HepG2 (cell line): ENCODE measurements around the gene RAMAC. TPM values are rescaled to one million over a fixed set of nuclear protein-coding genes. Genes with fewer than 3 reads are reported as not detected.
A peak's percentile ranks its signal among the peaks of the same experiment; 100 is the strongest.

Source experiments
- ETV5 ChIP-seq: IDR thresholded peaks from 2 replicates; pipeline ENCODE4 v1.6.1; 2018; ENCODE audit warnings: missing biosample characterization, missing genetic modification reagents, inconsistent platforms, borderline replicate concordance
- GABPA ChIP-seq, 2 experiments: IDR thresholded peaks; 2 replicates each; pipeline ENCODE4 v1.6.1; 2011 to 2016; ENCODE audit warnings: low read depth in 2 of 2, low read length in 1 of 2, missing biosample characterization in 1 of 2, missing genetic modification characterization in 1 of 2
- MED8 ChIP-seq: sonication (generic); formaldehyde crosslinking; IDR thresholded peaks from 2 replicates; pipeline ENCODE4 v1.8.1; 2023; ENCODE audit warnings: mild to moderate bottlenecking, missing genetic modification reagents; ENCODE audit not compliant: insufficient replicate concordance
- MEF2D ChIP-seq: sonication (generic); formaldehyde crosslinking; IDR thresholded peaks from 2 replicates; pipeline ENCODE4 v1.5.1; 2020; ENCODE audit warnings: mild to moderate bottlenecking, missing genetic modification reagents
- PATZ1 ChIP-seq: sonication (generic); formaldehyde crosslinking; IDR thresholded peaks from 2 replicates; pipeline ENCODE4 v1.4.0; 2020; ENCODE audit warnings: missing genetic modification reagents
- PLSCR1 ChIP-seq: sonication (generic); formaldehyde crosslinking; IDR thresholded peaks from 2 replicates; pipeline ENCODE4 v1.5.0; 2020; ENCODE audit warnings: missing genetic modification reagents, mild to moderate bottlenecking, borderline replicate concordance
- SALL2 ChIP-seq: sonication (generic); formaldehyde crosslinking; IDR thresholded peaks from 2 replicates; pipeline ENCODE4 v1.8.1; 2023; ENCODE audit warnings: mild to moderate bottlenecking, missing genetic modification reagents, inconsistent platforms
- SRF ChIP-seq: IDR thresholded peaks from 2 replicates; pipeline ENCODE4 v1.6.1; 2011; ENCODE audit warnings: mild to moderate bottlenecking, low read depth, low read length, moderate library complexity
- TEAD2 ChIP-seq: sonication (generic); formaldehyde crosslinking; IDR thresholded peaks from 2 replicates; pipeline ENCODE4 v1.9.0; 2021; ENCODE audit warnings: missing genetic modification reagents
- THRA ChIP-seq: sonication (generic); formaldehyde crosslinking; IDR thresholded peaks from 2 replicates; pipeline ENCODE4 v1.4.0; 2020; ENCODE audit warnings: missing genetic modification reagents, borderline replicate concordance
- TIGD3 ChIP-seq: sonication (generic); formaldehyde crosslinking; IDR thresholded peaks from 2 replicates; pipeline ENCODE4 v1.5.1; 2020; ENCODE audit warnings: mild to moderate bottlenecking, missing genetic modification reagents, borderline replicate concordance
- TRAFD1 ChIP-seq: sonication (generic); formaldehyde crosslinking; IDR thresholded peaks from 2 replicates; pipeline ENCODE4 v1.5.1; 2020; ENCODE audit warnings: missing genetic modification reagents, mild to moderate bottlenecking, borderline replicate concordance
- ZBTB14 ChIP-seq: sonication (generic); formaldehyde crosslinking; IDR thresholded peaks from 2 replicates; pipeline ENCODE4 v1.4.0; 2020; ENCODE audit warnings: missing genetic modification reagents
- ZC3H13 ChIP-seq: sonication (generic); formaldehyde crosslinking; IDR thresholded peaks from 2 replicates; pipeline ENCODE4 v1.8.1; 2023; ENCODE audit warnings: mild to moderate bottlenecking, missing genetic modification reagents, moderate library complexity
- ZFY ChIP-seq: sonication (generic); formaldehyde crosslinking; IDR thresholded peaks from 2 replicates; pipeline ENCODE4 v1.4.0; 2020; ENCODE audit warnings: missing genetic modification reagents
- ZNF33A ChIP-seq: sonication (generic); formaldehyde crosslinking; IDR thresholded peaks from 2 replicates; pipeline ENCODE4 v1.5.1; 2020; ENCODE audit warnings: missing genetic modification reagents, mild to moderate bottlenecking, moderate library complexity, borderline replicate concordance
- ZNF546 ChIP-seq: sonication (generic); formaldehyde crosslinking; conservative IDR thresholded peaks from 2 replicates; pipeline ENCODE4 v1.8.1; 2023; ENCODE audit warnings: mild to moderate bottlenecking, missing genetic modification reagents
- polyA plus RNA-seq, 8 experiments: library from polyadenylated mRNA; depleted of rRNA in 3 of 8; stranded (reverse) in 7 of 8; unstranded in 1 of 8; fragments of >200 nt; fragmentation: Illumina TruSeq in 4 of 8; extraction: Trizol in 4 of 8; gene quantifications; 2 replicates each; pipeline versions ENCODE4 v1.2.1 to v1.2.3, GENCODE V29; 2011 to 2016; ENCODE audit warnings: low read depth in 4 of 8, missing spikeins in 1 of 8, mixed read lengths in 1 of 8; ENCODE audit not compliant: insufficient read depth in 1 of 8
- total RNA-seq, 5 experiments: library from RNA; depleted of rRNA; stranded (reverse); fragments of >200 nt; fragmentation: Illumina TruSeq; extraction: Trizol; gene quantifications; 2 replicates each; pipeline ENCODE4 v1.2.3, GENCODE V29; 2016; ENCODE audit warnings: low read depth in 1 of 5

The RAMAC gene
- total and polyA plus RNA-seq, 2 of the 13 experiments (the other 11 are each of a cell fraction or from before 2014, with no cell fraction given) = 22.2 to 45.9 TPM

- TF ChIP-seq ZBTB14 = peak; percentile 50
- TF ChIP-seq PATZ1 (CRISPR knock-in tag) = peak; percentile 2; the same call in 1 of the 2 replicates
- peak; percentile 93 for TF ChIP-seq MEF2D (CRISPR knock-in tag)
- TF ChIP-seq SRF = no peak
- peak; percentile 75; the same call in 1 of the 2 replicates for TF ChIP-seq ETV5 (CRISPR knock-in tag)
- peak; percentile 72; the same call in 1 of the 2 replicates for TF ChIP-seq ZNF546
- peak; percentile 92 for TF ChIP-seq GABPA (IDR thresholded peaks at IDR 0.05; ENCODE audit: low read depth, low read length)
- peak; percentile 94 for TF ChIP-seq GABPA (CRISPR knock-in tag; IDR thresholded peaks at IDR 0.05; ENCODE audit: low read depth)
- no peak; the same call in 1 of the 2 replicates for TF ChIP-seq PLSCR1 (CRISPR knock-in tag)
- TF ChIP-seq SALL2 (CRISPR knock-in tag) = peak; percentile 61
- TF ChIP-seq THRA (CRISPR knock-in tag) = 0 out of 2 replicates have a peak, but pooled peaks have one; percentile 27
- peak; percentile 89 for TF ChIP-seq ZC3H13 (CRISPR knock-in tag)
- TF ChIP-seq MED8 = peak; percentile 69
- no peak for TF ChIP-seq ZNF33A (CRISPR knock-in tag)
- no peak; the same call in 1 of the 2 replicates for TF ChIP-seq TRAFD1 (CRISPR knock-in tag)
- TF ChIP-seq ZFY = peak; percentile 94
- TF ChIP-seq TEAD2 (CRISPR knock-in tag) = 0 out of 2 replicates have a peak, but pooled peaks have one; percentile 26
- TF ChIP-seq TIGD3 = no peak
These were observed 25.5 kb downstream of the RAMAC start, which contains the start of gene C15orf40 (continued) for GRCh38 chr15:83011271-83012075.
